Measurements from ENCODE around the gene CENPP.

- TF ChIP-seq CTCF (IDR thresholded peaks at IDR 0.05; ENCODE audit: low read length) (no peak), EZH2 (IDR thresholded peaks at IDR 0.05; ENCODE audit: borderline replicate concordance, low read length) (no peak)
Measured at GRCh38 chr9:92504881-92505280, 179.1 kb downstream of the CENPP start.

Measured in OCI-LY1 (cell line).